ENCODE results near the gene ADAMTS4. TPM values are rescaled to one million over a fixed set of nuclear protein-coding genes. Genes with fewer than 3 reads are reported as not detected.

The ADAMTS4 gene
- total RNA-seq, 1 experiment from 2014 or later, result 9.1 TPM

- Mint-ChIP-seq H3K36me3 (peaks cover under 1% of the 10 kb centered on the region; the same call in 1 of the 2 replicates), H3K9me3 (no peaks in the 10 kb centered on the region), H3K27ac (no peak overlapping the region), H3K4me1 (peaks cover 46% of the 10 kb centered on the region), H3K27me3 (ENCODE audit: low read depth) (no peaks in the 10 kb centered on the region), H3K4me3 (no peak overlapping the region)
- CTCF ChIA-PET, result interaction anchor here (0.6 to 4.0 kb wide), 6 partner anchors 14 to 160 kb away, joined by 4 to 18 read pairs (median 5); partner anchors contain the start of genes NDUFS2 and PCP4L1
- TF ChIP-seq ZBTB43 (CRISPR knock-in tag; IDR thresholded peaks at IDR 0.05) (no peak), ZNF121 (CRISPR knock-in tag; IDR thresholded peaks at IDR 0.05) (no peak)
- TF ChIP-seq, protein P1, sequence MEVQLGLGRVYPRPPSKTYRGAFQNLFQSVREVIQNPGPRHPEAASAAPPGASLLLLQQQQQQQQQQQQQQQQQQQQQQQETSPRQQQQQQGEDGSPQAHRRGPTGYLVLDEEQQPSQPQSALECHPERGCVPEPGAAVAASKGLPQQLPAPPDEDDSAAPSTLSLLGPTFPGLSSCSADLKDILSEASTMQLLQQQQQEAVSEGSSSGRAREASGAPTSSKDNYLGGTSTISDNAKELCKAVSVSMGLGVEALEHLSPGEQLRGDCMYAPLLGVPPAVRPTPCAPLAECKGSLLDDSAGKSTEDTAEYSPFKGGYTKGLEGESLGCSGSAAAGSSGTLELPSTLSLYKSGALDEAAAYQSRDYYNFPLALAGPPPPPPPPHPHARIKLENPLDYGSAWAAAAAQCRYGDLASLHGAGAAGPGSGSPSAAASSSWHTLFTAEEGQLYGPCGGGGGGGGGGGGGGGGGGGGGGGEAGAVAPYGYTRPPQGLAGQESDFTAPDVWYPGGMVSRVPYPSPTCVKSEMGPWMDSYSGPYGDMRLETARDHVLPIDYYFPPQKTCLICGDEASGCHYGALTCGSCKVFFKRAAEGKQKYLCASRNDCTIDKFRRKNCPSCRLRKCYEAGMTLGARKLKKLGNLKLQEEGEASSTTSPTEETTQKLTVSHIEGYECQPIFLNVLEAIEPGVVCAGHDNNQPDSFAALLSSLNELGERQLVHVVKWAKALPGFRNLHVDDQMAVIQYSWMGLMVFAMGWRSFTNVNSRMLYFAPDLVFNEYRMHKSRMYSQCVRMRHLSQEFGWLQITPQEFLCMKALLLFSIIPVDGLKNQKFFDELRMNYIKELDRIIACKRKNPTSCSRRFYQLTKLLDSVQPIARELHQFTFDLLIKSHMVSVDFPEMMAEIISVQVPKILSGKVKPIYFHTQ (CRISPR knock-in tag; IDR thresholded peaks at IDR 0.05), result no peak
- TF ChIP-seq, protein P2, sequence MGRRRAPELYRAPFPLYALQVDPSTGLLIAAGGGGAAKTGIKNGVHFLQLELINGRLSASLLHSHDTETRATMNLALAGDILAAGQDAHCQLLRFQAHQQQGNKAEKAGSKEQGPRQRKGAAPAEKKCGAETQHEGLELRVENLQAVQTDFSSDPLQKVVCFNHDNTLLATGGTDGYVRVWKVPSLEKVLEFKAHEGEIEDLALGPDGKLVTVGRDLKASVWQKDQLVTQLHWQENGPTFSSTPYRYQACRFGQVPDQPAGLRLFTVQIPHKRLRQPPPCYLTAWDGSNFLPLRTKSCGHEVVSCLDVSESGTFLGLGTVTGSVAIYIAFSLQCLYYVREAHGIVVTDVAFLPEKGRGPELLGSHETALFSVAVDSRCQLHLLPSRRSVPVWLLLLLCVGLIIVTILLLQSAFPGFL (CRISPR knock-in tag; IDR thresholded peaks at IDR 0.05; ENCODE audit: borderline replicate concordance), result no peak
- ATAC-seq (no peak), DNase-seq (ENCODE audit: low spot score) (no peak)
- POLR2A ChIA-PET, result no interaction called here
Measured at GRCh38 chr1:161222175-161223019, 23.5 kb upstream of the ADAMTS4 start.

GRCh38 chr1:161220002-161220401, 21.1 kb upstream of the ADAMTS4 start:
- Mint-ChIP-seq H3K4me3 (no peak overlapping the region), H3K27me3 (ENCODE audit: low read depth) (no peaks in the 10 kb centered on the region), H3K36me3 (peaks cover 3% of the 10 kb centered on the region), H3K27ac (no peak overlapping the region; the same call in 1 of the 2 replicates), H3K9me3 (no peaks in the 10 kb centered on the region), H3K4me1 (peaks cover 39% of the 10 kb centered on the region)
- no peak for DNase-seq (ENCODE audit: low spot score)
- POLR2A ChIA-PET, result no interaction called here
- TF ChIP-seq, protein P3, sequence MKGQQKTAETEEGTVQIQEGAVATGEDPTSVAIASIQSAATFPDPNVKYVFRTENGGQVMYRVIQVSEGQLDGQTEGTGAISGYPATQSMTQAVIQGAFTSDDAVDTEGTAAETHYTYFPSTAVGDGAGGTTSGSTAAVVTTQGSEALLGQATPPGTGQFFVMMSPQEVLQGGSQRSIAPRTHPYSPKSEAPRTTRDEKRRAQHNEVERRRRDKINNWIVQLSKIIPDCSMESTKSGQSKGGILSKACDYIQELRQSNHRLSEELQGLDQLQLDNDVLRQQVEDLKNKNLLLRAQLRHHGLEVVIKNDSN (CRISPR knock-in tag; IDR thresholded peaks at IDR 0.05), result no peak
- no peak for TF ChIP-seq ZBTB21 (CRISPR knock-in tag; IDR thresholded peaks at IDR 0.05; ENCODE audit: borderline replicate concordance)
- TF ChIP-seq, protein P4, sequence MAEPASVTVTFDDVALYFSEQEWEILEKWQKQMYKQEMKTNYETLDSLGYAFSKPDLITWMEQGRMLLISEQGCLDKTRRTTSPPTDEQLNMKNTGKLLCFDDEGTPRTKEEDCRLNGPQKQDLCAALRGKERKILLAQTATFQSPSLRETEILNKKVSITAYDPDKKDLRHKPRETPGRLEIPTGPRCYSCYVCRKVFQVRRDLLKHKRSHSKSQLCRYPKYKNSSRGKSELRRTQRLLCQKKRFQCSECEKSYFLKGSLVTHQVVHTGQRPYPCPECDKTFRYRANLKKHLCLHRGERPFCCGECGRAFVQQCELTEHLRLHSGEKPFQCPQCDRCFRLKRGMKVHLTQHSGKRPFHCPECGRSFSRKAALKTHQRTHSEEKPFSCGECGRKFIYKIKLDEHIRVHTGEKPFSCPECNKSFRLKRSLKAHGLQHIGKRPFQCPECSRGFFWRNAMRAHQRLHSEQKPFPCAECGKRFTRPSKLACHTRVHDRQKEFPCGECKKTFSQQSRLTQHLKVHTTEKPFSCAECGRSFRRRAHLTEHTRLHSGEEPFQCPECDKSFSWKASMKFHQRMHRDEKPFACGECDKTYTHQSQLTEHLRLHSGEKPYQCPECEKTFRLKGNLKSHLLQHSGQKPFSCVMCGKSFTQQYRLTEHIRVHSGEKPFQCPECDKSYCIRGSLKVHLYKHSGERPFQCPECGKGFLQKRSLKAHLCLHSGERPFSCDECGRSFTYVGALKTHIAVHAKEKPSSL (CRISPR knock-in tag; conservative IDR thresholded peaks at IDR 0.05), result no peak
- TF ChIP-seq NR3C1 (CRISPR knock-in tag; conservative IDR thresholded peaks at IDR 0.05; ENCODE audit: low read depth), result no peak
- no peak for TF ChIP-seq ZSCAN18 (CRISPR knock-in tag; IDR thresholded peaks at IDR 0.05)
- TF ChIP-seq, protein P1 (CRISPR knock-in tag; IDR thresholded peaks at IDR 0.05), result no peak
- TF ChIP-seq GABPB1 (CRISPR knock-in tag; IDR thresholded peaks at IDR 0.05), result no peak
- TF ChIP-seq NR2C2 (CRISPR knock-in tag; IDR thresholded peaks at IDR 0.05), result no peak
- CTCF ChIA-PET, result interaction anchor here (0.6 to 4.0 kb wide), 4 partner anchors 18 to 86 kb away, joined by 3 to 18 read pairs (median 4); partner anchors contain the start of genes ADAMTS4 and NDUFS2
- no peak for ATAC-seq
